Mesendoderm (in vitro differentiated cells): ENCODE data around the gene SRSF7.
"Not testable (repeated sequence)": the region's sequence is repeated elsewhere in the genome, so short reads cannot be mapped to it uniquely, and the experiment has no call there.

ENCODE experiments used
- DNase-seq: peaks from one replicate; pipeline ENCODE4 v3.0.0; 2013
- H2AK5ac ChIP-seq: 2 replicates; pipeline ENCODE4 v1.6.1; 2013; ENCODE audit warnings: low read length, inconsistent platforms
- H2BK120ac ChIP-seq: 2 replicates; pipeline ENCODE4 v1.6.1; 2013; ENCODE audit warnings: low read depth, mild to moderate bottlenecking, low read length, moderate library complexity, mixed read lengths
- H2BK15ac ChIP-seq: replicated peaks from 2 replicates; pipeline ENCODE4 v1.6.1; 2013; ENCODE audit warnings: low read depth, mild to moderate bottlenecking, moderate library complexity
- H2BK5ac ChIP-seq: 2 replicates; pipeline ENCODE4 v1.6.1; 2013; ENCODE audit warnings: low read length, inconsistent platforms
- H3K18ac ChIP-seq: 2 replicates; pipeline ENCODE4 v1.6.1; 2013; ENCODE audit warnings: mild to moderate bottlenecking, low read length, mixed read lengths
- H3K23ac ChIP-seq: one replicate; pipeline ENCODE4 v1.6.1; 2013; ENCODE audit warnings: low read length
- H3K27ac ChIP-seq: 2 replicates; pipeline ENCODE4 v1.5.1; 2013; ENCODE audit warnings: low read depth, mild to moderate bottlenecking, inconsistent platforms, low read length, moderate library complexity
- H3K27me3 ChIP-seq: 2 replicates; pipeline ENCODE4 v1.6.1; 2013; ENCODE audit warnings: low read length, control low read depth, mild to moderate bottlenecking, inconsistent platforms; ENCODE audit not compliant: insufficient read depth, poor library complexity
- H3K36me3 ChIP-seq: 2 replicates; pipeline ENCODE4 v1.6.1; 2013; ENCODE audit warnings: low read length, inconsistent platforms; ENCODE audit not compliant: control insufficient read depth, insufficient read depth
- H3K4ac ChIP-seq: one replicate; pipeline ENCODE4 v1.6.1; 2013; ENCODE audit warnings: low read depth, mild to moderate bottlenecking, low read length, moderate library complexity
- H3K4me1 ChIP-seq: 2 replicates; pipeline ENCODE4 v1.6.1; 2013; ENCODE audit warnings: low read depth, low read length, inconsistent platforms; ENCODE audit not compliant: control insufficient read depth
- H3K4me2 ChIP-seq: 2 replicates; pipeline ENCODE4 v1.6.1; 2013; ENCODE audit warnings: low read length
- H3K4me3 ChIP-seq: 2 replicates; pipeline ENCODE4 v1.5.1; 2013; ENCODE audit warnings: mild to moderate bottlenecking, low read length
- H3K56ac ChIP-seq: one replicate; pipeline ENCODE4 v1.6.1; 2013; ENCODE audit warnings: low read length
- H3K79me1 ChIP-seq: 2 replicates; pipeline ENCODE4 v1.6.1; 2013; ENCODE audit warnings: low read length, inconsistent platforms
- H3K79me2 ChIP-seq: 2 replicates; pipeline ENCODE4 v1.6.1; 2013; ENCODE audit warnings: mild to moderate bottlenecking, low read length; ENCODE audit not compliant: control insufficient read depth, insufficient read depth
- H3K9ac ChIP-seq: 2 replicates; pipeline ENCODE4 v1.6.1; 2013; ENCODE audit warnings: low read length, inconsistent platforms
- H4K5ac ChIP-seq: one replicate; pipeline ENCODE4 v1.6.1; 2013; ENCODE audit warnings: low read length
- H4K8ac ChIP-seq: one replicate; pipeline ENCODE4 v1.6.1; 2013; ENCODE audit warnings: low read depth, mild to moderate bottlenecking, control low read depth, low read length, moderate library complexity
- WGBS: extraction: QIAGEN DNeasy Blood & Tissue Kit; methylation state at CpG from one replicate; pipeline ENCODE4 v1.1.7; 2013; ENCODE audit warnings: low lambda C conversion rate, missing lambda C conversion rate; ENCODE audit not compliant: insufficient coverage; ENCODE audit errors: extremely low coverage; 5-methylcytosine and 5-hydroxymethylcytosine counted together

The SRSF7 gene

DNA sequence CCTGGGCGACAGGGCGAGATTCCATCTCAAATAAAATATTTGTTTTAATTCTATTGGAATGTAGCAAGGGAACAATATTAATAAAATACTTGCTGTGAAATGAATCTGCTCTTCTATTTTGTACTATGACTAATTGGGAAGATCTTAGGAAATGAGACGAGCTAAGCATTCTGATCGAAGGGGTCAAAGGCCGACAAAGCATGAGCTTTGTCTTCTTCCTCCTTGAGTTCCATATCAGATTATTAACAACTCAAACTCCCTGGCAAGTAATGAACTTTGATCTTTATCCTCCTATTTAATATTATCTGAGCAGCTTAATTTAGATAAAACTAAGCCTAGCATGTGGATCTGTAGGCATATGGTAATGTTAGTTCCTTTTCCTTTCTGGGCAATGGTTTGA lies 42.4 kb upstream of the SRSF7 start:
- H3K27me3 ChIP-seq, result no peaks in the 10 kb centered on the region
- H2BK15ac ChIP-seq, result no peak overlapping the region
- H3K4me2 ChIP-seq, result no peak overlapping the region
- H3K79me2 ChIP-seq, result no peaks in the 10 kb centered on the region
- no peak overlapping the region for H3K56ac ChIP-seq
- H2AK5ac ChIP-seq, result no peak overlapping the region
- no peak overlapping the region for H3K23ac ChIP-seq
- no peak overlapping the region for H2BK120ac ChIP-seq
- no peak overlapping the region for H3K9ac ChIP-seq
- H3K79me1 ChIP-seq, result no peaks in the 10 kb centered on the region
- no peak overlapping the region for H3K27ac ChIP-seq
- no peak overlapping the region for H2BK5ac ChIP-seq
- H3K4me3 ChIP-seq, result no peak overlapping the region
- no peak overlapping the region for H4K8ac ChIP-seq
- no peak overlapping the region for H3K18ac ChIP-seq
- H4K5ac ChIP-seq, result no peak overlapping the region
- H3K4me1 ChIP-seq, result no peaks in the 10 kb centered on the region
- DNase-seq, result no peak
- no CpG with 5 or more reads among the region's 5 CpGs for WGBS
- no peaks in the 10 kb centered on the region for H3K36me3 ChIP-seq
- H3K4ac ChIP-seq, result no peak overlapping the region

DNA sequence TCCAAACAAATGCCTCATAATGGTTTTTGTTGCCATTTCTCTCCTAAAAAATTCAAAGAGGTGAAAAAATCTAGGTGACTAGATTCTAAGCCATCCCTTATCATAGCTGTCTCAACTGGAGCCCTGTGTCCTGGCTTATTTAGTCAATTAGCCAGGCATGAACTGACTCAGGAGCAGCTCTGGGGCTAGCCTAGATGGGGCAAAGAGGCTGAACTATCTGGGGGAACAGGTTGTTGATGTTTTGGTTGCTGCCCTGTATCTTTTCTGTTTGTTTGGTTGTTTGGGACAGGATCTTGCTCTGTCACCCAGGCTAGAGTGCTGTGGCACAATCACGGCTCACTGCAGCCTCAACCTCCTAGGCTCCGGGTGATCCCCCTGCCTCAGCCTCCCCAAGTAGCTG lies 41.6 kb upstream of the SRSF7 start:
- Histone ChIP-seq H4K5ac (no peak overlapping the region), H2BK15ac (no peak overlapping the region), H2BK5ac (no peak overlapping the region), H3K79me1 (no peaks in the 10 kb centered on the region), H3K9ac (no peak overlapping the region), H3K18ac (no peak overlapping the region), H3K4ac (no peak overlapping the region), H4K8ac (no peak overlapping the region), H2BK120ac (no peak overlapping the region), H3K4me2 (no peak overlapping the region), H2AK5ac (no peak overlapping the region), H3K79me2 (no peaks in the 10 kb centered on the region), H3K36me3 (no peaks in the 10 kb centered on the region), H3K4me1 (no peaks in the 10 kb centered on the region), H3K4me3 (no peak overlapping the region), H3K27me3 (no peaks in the 10 kb centered on the region), H3K56ac (no peak overlapping the region), H3K27ac (no peak overlapping the region), H3K23ac (no peak overlapping the region)
- no peak for DNase-seq
- no CpG with 5 or more reads among the region's 2 CpGs for WGBS

DNA sequence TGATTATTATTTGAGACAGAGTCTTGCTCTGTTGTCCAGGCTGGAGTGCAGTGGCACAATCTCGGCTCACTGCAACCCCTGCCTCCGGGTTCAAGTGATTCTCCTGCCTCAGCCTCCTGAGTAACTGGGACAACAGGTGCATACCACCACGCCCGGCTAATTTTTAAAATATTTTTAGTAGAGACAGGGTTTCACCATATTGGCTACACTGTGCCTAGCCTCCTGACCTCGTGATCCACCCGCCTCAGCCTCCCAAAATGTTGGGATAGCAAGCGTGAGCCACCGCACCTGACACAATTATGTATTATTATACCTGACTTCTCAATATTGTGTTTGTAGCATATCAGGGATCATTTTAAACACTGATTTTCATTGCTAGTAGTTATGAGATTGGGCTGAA lies 41.2 kb upstream of the SRSF7 start:
- not testable (repeated sequence) for H3K27me3 ChIP-seq, H3K23ac ChIP-seq, H3K36me3 ChIP-seq, H4K5ac ChIP-seq, DNase-seq, H3K79me2 ChIP-seq, H3K9ac ChIP-seq, H3K4ac ChIP-seq, H3K27ac ChIP-seq, H3K56ac ChIP-seq, H2BK15ac ChIP-seq, H3K4me2 ChIP-seq, H3K18ac ChIP-seq, H3K79me1 ChIP-seq, H2BK120ac ChIP-seq, H4K8ac ChIP-seq, H3K4me3 ChIP-seq, H2AK5ac ChIP-seq, H2BK5ac ChIP-seq, H3K4me1 ChIP-seq
- no CpG with 5 or more reads among the region's 8 CpGs for WGBS

DNA sequence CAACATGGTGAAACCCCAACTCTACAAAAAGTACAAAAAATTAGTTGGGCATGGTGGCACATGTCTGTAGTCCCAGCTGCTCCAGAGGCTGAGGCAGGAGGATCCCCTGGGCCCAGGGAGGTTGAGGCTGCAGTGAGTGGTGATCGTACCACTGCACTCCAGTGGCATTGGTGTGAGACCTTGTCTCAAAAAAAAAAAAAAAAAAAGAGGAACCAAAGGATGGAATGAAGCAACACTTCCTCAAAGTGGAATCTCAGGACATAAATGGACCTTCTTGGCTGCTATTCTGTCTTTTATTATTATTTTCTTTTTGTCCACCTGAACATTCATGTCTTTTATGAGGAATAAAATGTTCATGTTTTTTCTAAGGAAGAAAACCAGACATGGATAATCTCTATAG lies 40.6 kb upstream of the SRSF7 start:
- H3K79me1 ChIP-seq, result no peaks in the 10 kb centered on the region
- H3K4me1 ChIP-seq, result no peaks in the 10 kb centered on the region
- H3K18ac ChIP-seq, result no peak overlapping the region
- no peak overlapping the region for H3K9ac ChIP-seq
- H3K4me3 ChIP-seq, result no peak overlapping the region
- H3K79me2 ChIP-seq, result no peaks in the 10 kb centered on the region
- no peak overlapping the region for H2BK15ac ChIP-seq
- H4K5ac ChIP-seq, result no peak overlapping the region
- no peak overlapping the region for H2BK120ac ChIP-seq
- H3K27me3 ChIP-seq, result no peaks in the 10 kb centered on the region
- no peak overlapping the region for H3K4me2 ChIP-seq
- H3K4ac ChIP-seq, result no peak overlapping the region
- H3K56ac ChIP-seq, result no peak overlapping the region
- H3K27ac ChIP-seq, result no peak overlapping the region
- DNase-seq, result no peak
- H4K8ac ChIP-seq, result no peak overlapping the region
- H2AK5ac ChIP-seq, result no peak overlapping the region
- no peak overlapping the region for H3K23ac ChIP-seq
- WGBS, result no CpG with 5 or more reads among the region's 1 CpG
- no peak overlapping the region for H2BK5ac ChIP-seq
- no peaks in the 10 kb centered on the region for H3K36me3 ChIP-seq

DNA sequence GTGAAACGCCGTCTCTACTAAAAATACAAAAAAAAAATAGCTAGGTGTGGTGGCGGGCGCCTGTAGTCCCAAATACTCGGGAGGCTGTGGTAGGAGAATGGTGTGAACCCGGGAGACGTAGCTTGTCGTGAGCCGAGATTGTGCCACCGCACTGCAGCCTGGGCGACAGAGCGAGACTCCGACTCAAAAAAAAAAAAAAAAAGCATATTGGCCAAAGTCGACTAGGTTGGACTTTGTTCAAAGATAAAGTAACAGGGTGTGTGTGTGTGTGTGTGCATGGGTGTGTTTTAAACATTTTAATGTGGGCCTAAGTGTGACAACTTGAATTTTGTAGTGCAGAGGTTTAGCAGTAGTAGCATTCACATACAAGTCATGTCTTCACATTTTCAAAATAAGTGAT lies 38.5 kb upstream of the SRSF7 start:
- no peak for DNase-seq
- Histone ChIP-seq H2AK5ac (no peak overlapping the region), H3K79me2 (no peaks in the 10 kb centered on the region), H3K4me3 (no peak overlapping the region), H3K18ac (no peak overlapping the region), H2BK5ac (no peak overlapping the region), H3K79me1 (no peaks in the 10 kb centered on the region), H3K4me2 (no peak overlapping the region), H4K5ac (no peak overlapping the region), H3K27ac (no peak overlapping the region), H3K4ac (no peak overlapping the region), H3K27me3 (no peaks in the 10 kb centered on the region), H3K23ac (no peak overlapping the region), H4K8ac (no peak overlapping the region), H3K9ac (no peak overlapping the region), H3K36me3 (no peaks in the 10 kb centered on the region), H3K4me1 (no peaks in the 10 kb centered on the region), H3K56ac (no peak overlapping the region), H2BK120ac (no peak overlapping the region), H2BK15ac (no peak overlapping the region)
- no CpG with 5 or more reads among the region's 14 CpGs for WGBS

DNA sequence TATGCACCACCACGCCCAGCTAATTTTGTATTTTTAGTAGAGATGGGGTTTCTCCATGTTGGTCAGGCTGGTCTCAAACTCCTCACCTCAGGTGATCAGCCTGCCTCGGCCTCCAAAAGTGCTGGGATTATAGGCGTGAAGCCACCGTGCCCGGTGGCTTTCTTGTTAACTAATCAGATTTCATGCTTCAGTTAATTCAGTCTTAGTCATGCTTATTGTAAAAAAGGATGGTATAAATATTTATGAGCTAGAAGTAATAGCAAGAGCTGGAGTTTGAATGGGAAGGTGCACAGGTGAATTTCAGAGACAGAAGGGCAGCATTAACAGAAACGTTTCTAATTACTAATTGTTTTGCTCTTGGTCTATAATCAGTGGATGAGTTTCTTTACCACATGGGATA lies 37.1 kb upstream of the SRSF7 start:
- Histone ChIP-seq H3K4ac (no peak overlapping the region), H3K9ac (no peak overlapping the region), H4K5ac (no peak overlapping the region), H3K79me1 (no peaks in the 10 kb centered on the region), H4K8ac (no peak overlapping the region), H3K27me3 (no peaks in the 10 kb centered on the region), H3K18ac (no peak overlapping the region), H3K56ac (no peak overlapping the region), H3K36me3 (no peaks in the 10 kb centered on the region), H2AK5ac (no peak overlapping the region), H3K4me2 (no peak overlapping the region), H3K27ac (no peak overlapping the region), H3K79me2 (no peaks in the 10 kb centered on the region), H3K4me3 (no peak overlapping the region), H3K23ac (no peak overlapping the region), H2BK5ac (no peak overlapping the region), H2BK120ac (no peak overlapping the region), H2BK15ac (no peak overlapping the region), H3K4me1 (no peaks in the 10 kb centered on the region)
- DNase-seq, result no peak
- WGBS, result no CpG with 5 or more reads among the region's 6 CpGs
